Esophagus muscularis mucosa (tissue), 4 donors: ENCODE measurements around the gene BEST3.

Experiments used
- EP300 ChIP-seq: sonication (generic); formaldehyde crosslinking; IDR thresholded peaks from one replicate; pipeline ENCODE4 v1.6.1; 2017; ENCODE audit warnings: antibody characterized with exemption
- POLR2A ChIP-seq: fragments of 450-650 bp; IDR thresholded peaks from one replicate; pipeline ENCODE4 v1.6.1; 2017; ENCODE audit warnings: antibody characterized with exemption, moderate library complexity, mild to moderate bottlenecking, low read depth
- POLR2AphosphoS5 ChIP-seq, 2 donors: sonication (generic); formaldehyde crosslinking; IDR thresholded peaks; one replicate each; pipeline ENCODE4 v1.6.1; 2017; ENCODE audit warnings: antibody characterized with exemption in 2 of 2
- TF ChIP-seq, protein P1 (sequence below), 3 experiments: fragments of 200-600 bp in 2 of 3; fragments of 450-650 bp in 1 of 3; sonication (generic) in 2 of 3; IDR thresholded peaks; one replicate each; pipeline ENCODE4 v1.5.1; 2017 to 2019; ENCODE audit warnings: antibody characterized with exemption in 3 of 3, mild to moderate bottlenecking in 2 of 3, moderate library complexity in 1 of 3

DNA sequence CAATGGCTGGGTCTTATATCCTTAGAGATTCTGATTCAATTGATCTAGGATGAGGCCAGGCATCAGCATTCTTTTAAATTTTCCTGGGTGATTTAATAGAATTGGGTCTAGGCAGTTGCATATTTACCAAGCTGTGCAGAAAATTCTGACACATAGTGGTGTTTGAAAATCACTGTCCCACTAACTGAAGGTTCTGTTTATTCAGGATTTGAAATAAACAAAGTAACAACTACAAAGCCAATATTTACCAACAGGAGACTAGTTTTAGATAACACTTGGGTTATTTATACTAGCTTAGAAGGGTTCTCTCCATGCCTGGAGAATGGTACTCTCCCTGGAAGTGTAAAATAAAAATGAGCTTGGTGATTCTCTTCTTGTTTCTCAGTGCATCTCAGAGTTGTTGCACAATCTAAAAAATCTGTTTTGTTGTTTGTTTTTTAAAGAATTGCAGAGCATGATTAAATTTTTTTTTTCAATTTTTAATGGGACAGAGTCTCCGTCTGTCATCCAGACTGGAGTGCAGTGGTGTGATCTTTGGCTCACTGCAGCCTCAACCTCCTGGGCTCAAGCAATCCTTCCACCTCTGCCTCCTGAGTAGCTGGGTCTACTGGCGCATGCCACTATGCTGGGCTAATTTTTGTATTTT lies 16.9 kb downstream of the BEST3 start:
- TF ChIP-seq, protein P1, sequence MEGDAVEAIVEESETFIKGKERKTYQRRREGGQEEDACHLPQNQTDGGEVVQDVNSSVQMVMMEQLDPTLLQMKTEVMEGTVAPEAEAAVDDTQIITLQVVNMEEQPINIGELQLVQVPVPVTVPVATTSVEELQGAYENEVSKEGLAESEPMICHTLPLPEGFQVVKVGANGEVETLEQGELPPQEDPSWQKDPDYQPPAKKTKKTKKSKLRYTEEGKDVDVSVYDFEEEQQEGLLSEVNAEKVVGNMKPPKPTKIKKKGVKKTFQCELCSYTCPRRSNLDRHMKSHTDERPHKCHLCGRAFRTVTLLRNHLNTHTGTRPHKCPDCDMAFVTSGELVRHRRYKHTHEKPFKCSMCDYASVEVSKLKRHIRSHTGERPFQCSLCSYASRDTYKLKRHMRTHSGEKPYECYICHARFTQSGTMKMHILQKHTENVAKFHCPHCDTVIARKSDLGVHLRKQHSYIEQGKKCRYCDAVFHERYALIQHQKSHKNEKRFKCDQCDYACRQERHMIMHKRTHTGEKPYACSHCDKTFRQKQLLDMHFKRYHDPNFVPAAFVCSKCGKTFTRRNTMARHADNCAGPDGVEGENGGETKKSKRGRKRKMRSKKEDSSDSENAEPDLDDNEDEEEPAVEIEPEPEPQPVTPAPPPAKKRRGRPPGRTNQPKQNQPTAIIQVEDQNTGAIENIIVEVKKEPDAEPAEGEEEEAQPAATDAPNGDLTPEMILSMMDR (IDR thresholded peaks at IDR 0.05) = no peak
- TF ChIP-seq EP300 = no peak
- no peak for TF ChIP-seq POLR2A
- TF ChIP-seq POLR2AphosphoS5 (IDR thresholded peaks at IDR 0.05) = no peak
